ENCODE measurements around the gene SLCO1A2.
"Not testable (repeated sequence)": the region's sequence is repeated elsewhere in the genome, so short reads cannot be mapped to it uniquely, and the experiment has no call there.

SLCO1A2 gene
- 0 to 0.11 (median 0) reads per million in 9 experiments for total RNA-seq

- Mint-ChIP-seq H3K4me1 (ENCODE audit: low read depth in 2 of 2) (no peaks in the 10 kb centered on the region), H3K27me3 (peaks cover 7 to 35% of the 10 kb centered on the region in 2 donors), H3K4me3 (no peak within 1 kb of the TSS), H3K36me3 (ENCODE audit: insufficient read depth) (no peaks in the 10 kb centered on the region), H3K9me3 (no peaks in the 10 kb centered on the region), H3K27ac (no peak within 1 kb of the TSS)
- DNase-seq (no peak), ATAC-seq (replicated peaks) (no peak)
Measured at GRCh38 chr12:21334771-21335325, at the start of gene SLCO1A2. Gene SLCO1A2 (minus strand): TSS chr12:21334917. CDS start chr12:21334647, 270 bp downstream.

- Mint-ChIP-seq H3K4me1 (ENCODE audit: low read depth in 2 of 2) (no peaks in the 10 kb centered on the region), H3K27me3 (peaks cover 22 to 31% of the 10 kb centered on the region in 2 donors), H3K9me3 (no peaks in the 10 kb centered on the region), H3K27ac (no peak overlapping the region), H3K36me3 (ENCODE audit: insufficient read depth) (no peaks in the 10 kb centered on the region), H3K4me3 (no peak overlapping the region)
- no peak for ATAC-seq (replicated peaks)
- no peak for DNase-seq
Measured at GRCh38 chr12:21384261-21384660, 49.5 kb upstream of the SLCO1A2 start.

GRCh38 chr12:21381320-21381719 is 46.6 kb upstream of the SLCO1A2 start:
- not testable (repeated sequence) for H3K9me3 Mint-ChIP-seq; H3K4me1 Mint-ChIP-seq (ENCODE audit: low read depth in 2 of 2); H3K27ac Mint-ChIP-seq; ATAC-seq (replicated peaks); H3K36me3 Mint-ChIP-seq (ENCODE audit: insufficient read depth); H3K4me3 Mint-ChIP-seq; DNase-seq
- H3K27me3 Mint-ChIP-seq = peaks cover 22 to 27% of the 10 kb centered on the region in 2 donors

- no peaks in the 10 kb centered on the region for H3K36me3 Mint-ChIP-seq (ENCODE audit: insufficient read depth)
- H3K27ac Mint-ChIP-seq = no peak overlapping the region
- peaks cover 22 to 27% of the 10 kb centered on the region in 2 donors for H3K27me3 Mint-ChIP-seq
- H3K4me3 Mint-ChIP-seq = no peak overlapping the region
- no peaks in the 10 kb centered on the region for H3K9me3 Mint-ChIP-seq
- ATAC-seq (replicated peaks) (no peak), DNase-seq (no peak)
- H3K4me1 Mint-ChIP-seq (ENCODE audit: low read depth in 2 of 2) = no peaks in the 10 kb centered on the region
Measured at GRCh38 chr12:21379218-21379617, 44.5 kb upstream of the SLCO1A2 start.

- no peak for DNase-seq
- H3K27me3 Mint-ChIP-seq = peaks cover 6% of the 10 kb centered on the region in 2 donors
- no peak within 1 kb of the TSS for H3K4me3 Mint-ChIP-seq
- no peak within 1 kb of the TSS for H3K27ac Mint-ChIP-seq
- no peak for ATAC-seq (replicated peaks)
- H3K36me3 Mint-ChIP-seq (ENCODE audit: insufficient read depth) = peaks cover 3% of the 10 kb centered on the region
- H3K9me3 Mint-ChIP-seq = no peaks in the 10 kb centered on the region
- H3K4me1 Mint-ChIP-seq (ENCODE audit: low read depth in 2 of 2) = peaks cover 5 to 10% of the 10 kb centered on the region in 2 donors
Measured at GRCh38 chr12:21372602-21373001, 37.9 kb upstream of the SLCO1A2 start, which contains the start of gene IAPP. Gene IAPP (plus strand): TSS chr12:21372902. CDS start chr12:21373352, 450 bp downstream.

- no peak overlapping the region for H3K4me3 Mint-ChIP-seq
- DNase-seq (no peak), ATAC-seq (replicated peaks) (no peak)
- H3K4me1 Mint-ChIP-seq (ENCODE audit: low read depth in 2 of 2) = peaks cover 5 to 10% of the 10 kb centered on the region in 2 donors
- peaks cover 0 to 6% of the 10 kb centered on the region in 2 donors for H3K27me3 Mint-ChIP-seq
- peak overlapping the region in 1 of 2 donors; percentile 19 for H3K27ac Mint-ChIP-seq
- H3K9me3 Mint-ChIP-seq = no peaks in the 10 kb centered on the region
- H3K36me3 Mint-ChIP-seq (ENCODE audit: insufficient read depth) = peaks cover 3% of the 10 kb centered on the region
Measured at GRCh38 chr12:21370845-21371449, 36.2 kb upstream of the SLCO1A2 start.

- peaks cover 0 to 6% of the 10 kb centered on the region in 2 donors for H3K27me3 Mint-ChIP-seq
- H3K9me3 Mint-ChIP-seq = no peaks in the 10 kb centered on the region
- peak overlapping the region in 1 of 2 donors; percentile 4 for H3K4me3 Mint-ChIP-seq
- H3K36me3 Mint-ChIP-seq (ENCODE audit: insufficient read depth) = peaks cover 3% of the 10 kb centered on the region
- peak overlapping the region in 1 of 2 donors; percentile 7 for H3K27ac Mint-ChIP-seq
- no peak for DNase-seq
- peak; percentile 61 for ATAC-seq (replicated peaks)
- H3K4me1 Mint-ChIP-seq (ENCODE audit: low read depth in 2 of 2) = peaks cover 5 to 10% of the 10 kb centered on the region in 2 donors
Measured at GRCh38 chr12:21369141-21369980, 34.6 kb upstream of the SLCO1A2 start.

- DNase-seq; H3K4me1 Mint-ChIP-seq (ENCODE audit: low read depth in 2 of 2); H3K36me3 Mint-ChIP-seq (ENCODE audit: insufficient read depth); H3K9me3 Mint-ChIP-seq; H3K4me3 Mint-ChIP-seq; H3K27ac Mint-ChIP-seq; ATAC-seq (replicated peaks): not testable (repeated sequence)
- peaks cover 14 to 28% of the 10 kb centered on the region in 2 donors for H3K27me3 Mint-ChIP-seq
Measured at GRCh38 chr12:21360632-21361031, 25.9 kb upstream of the SLCO1A2 start.

- H3K27ac Mint-ChIP-seq = no peak overlapping the region
- no peak for DNase-seq
- H3K4me3 Mint-ChIP-seq = no peak overlapping the region
- no peak for ATAC-seq (replicated peaks)
- H3K27me3 Mint-ChIP-seq = peaks cover 32 to 37% of the 10 kb centered on the region in 2 donors
- H3K36me3 Mint-ChIP-seq (ENCODE audit: insufficient read depth) = no peaks in the 10 kb centered on the region
- no peaks in the 10 kb centered on the region for H3K4me1 Mint-ChIP-seq (ENCODE audit: low read depth in 2 of 2)
- no peaks in the 10 kb centered on the region for H3K9me3 Mint-ChIP-seq
Measured at GRCh38 chr12:21354641-21355040, 19.9 kb upstream of the SLCO1A2 start.

- Mint-ChIP-seq H3K27me3 (peaks cover 36% of the 10 kb centered on the region in 2 donors), H3K4me1 (ENCODE audit: low read depth in 2 of 2) (no peaks in the 10 kb centered on the region), H3K27ac (no peak overlapping the region), H3K36me3 (ENCODE audit: insufficient read depth) (no peaks in the 10 kb centered on the region), H3K9me3 (no peaks in the 10 kb centered on the region), H3K4me3 (no peak overlapping the region)
- no peak for ATAC-seq (replicated peaks)
- no peak for DNase-seq
Measured at GRCh38 chr12:21353948-21354347, 19.2 kb upstream of the SLCO1A2 start.

GRCh38 chr12:21353487-21353886 is 18.8 kb upstream of the SLCO1A2 start:
- DNase-seq = no peak
- no peaks in the 10 kb centered on the region for H3K4me1 Mint-ChIP-seq (ENCODE audit: low read depth in 2 of 2)
- no peak overlapping the region for H3K27ac Mint-ChIP-seq
- ATAC-seq (replicated peaks) = no peak
- H3K9me3 Mint-ChIP-seq = no peaks in the 10 kb centered on the region
- H3K36me3 Mint-ChIP-seq (ENCODE audit: insufficient read depth) = no peaks in the 10 kb centered on the region
- H3K4me3 Mint-ChIP-seq = no peak overlapping the region
- peaks cover 36 to 38% of the 10 kb centered on the region in 2 donors for H3K27me3 Mint-ChIP-seq

- H3K27ac Mint-ChIP-seq = no peak overlapping the region
Measured at GRCh38 chr12:21350975-21351374, 16.3 kb upstream of the SLCO1A2 start.

GRCh38 chr12:21346542-21347205 is 12.0 kb upstream of the SLCO1A2 start:
- H3K4me1 Mint-ChIP-seq (ENCODE audit: low read depth in 2 of 2) = no peaks in the 10 kb centered on the region
- ATAC-seq (replicated peaks) (no peak), DNase-seq (no peak)
- H3K4me3 Mint-ChIP-seq = no peak overlapping the region
- no peaks in the 10 kb centered on the region for H3K36me3 Mint-ChIP-seq (ENCODE audit: insufficient read depth)
- no peak overlapping the region for H3K27ac Mint-ChIP-seq
- H3K9me3 Mint-ChIP-seq = no peaks in the 10 kb centered on the region
- H3K27me3 Mint-ChIP-seq = peaks cover 7 to 24% of the 10 kb centered on the region in 2 donors

More at GRCh38 chr12:21350975-21351374, 16.3 kb upstream of the SLCO1A2 start:
- Mint-ChIP-seq H3K27me3 (peaks cover 38 to 52% of the 10 kb centered on the region in 2 donors), H3K4me1 (ENCODE audit: low read depth in 2 of 2) (no peaks in the 10 kb centered on the region), H3K4me3 (no peak overlapping the region), H3K9me3 (no peaks in the 10 kb centered on the region), H3K36me3 (ENCODE audit: insufficient read depth) (no peaks in the 10 kb centered on the region)
- DNase-seq = no peak
- no peak for ATAC-seq (replicated peaks)
